Gastroesophageal sphincter (tissue), 4 donors: ENCODE data around the gene C2orf74. TPM values are rescaled to one million over a fixed set of nuclear protein-coding genes. Genes with fewer than 3 reads are reported as not detected.
"Not testable (repeated sequence)": the region's sequence is repeated elsewhere in the genome, so short reads cannot be mapped to it uniquely, and the experiment has no call there.

Experiments
- ATAC-seq: fragments of 150-250 bp; one replicate; pipeline ENCODE4 v1.9.1; 2016; ENCODE audit warnings: mild to moderate bottlenecking, moderate library complexity
- H3K27ac ChIP-seq, 4 donors: fragments of 200-600 bp; sonication (generic) in 3 of 4; 1 replicate in 3 of 4; 2 replicates in 1 of 4; pipeline ENCODE4 v1.5.1; 2016 to 2019
- H3K27me3 ChIP-seq: fragments of 200-600 bp; sonication (generic); one replicate; pipeline ENCODE4 v1.5.1; 2019
- H3K36me3 ChIP-seq, 2 donors: fragments of 200-600 bp; sonication (generic); one replicate each; pipeline ENCODE4 v1.5.1; 2019; ENCODE audit warnings: control low read depth in 1 of 2
- H3K4me1 ChIP-seq, 3 donors: fragments of 200-600 bp; sonication (generic); 1 replicate in 2 of 3; 2 replicates in 1 of 3; pipeline ENCODE4 v1.5.1; 2016 to 2019; ENCODE audit warnings: control low read depth in 2 of 3
- H3K4me3 ChIP-seq, 2 donors: fragments of 200-600 bp; sonication (generic); one replicate each; pipeline ENCODE4 v1.5.1; 2019; ENCODE audit warnings: mild to moderate bottlenecking in 1 of 2, moderate library complexity in 1 of 2
- H3K9me3 ChIP-seq, 3 donors: fragments of 200-600 bp; sonication (generic); one replicate each; pipeline ENCODE4 v1.5.1; 2017 to 2019; ENCODE audit warnings: control low read depth in 2 of 3
- CTCF ChIP-seq, 4 experiments: fragments of 200-600 bp in 2 of 4; fragments of 450-650 bp in 2 of 4; sonication (generic) in 1 of 4; IDR thresholded peaks; one replicate each; pipeline ENCODE4 v1.5.1; 2017 to 2019; ENCODE audit warnings: antibody characterized with exemption in 4 of 4, mild to moderate bottlenecking in 2 of 4, moderate library complexity in 2 of 4
- EP300 ChIP-seq: sonication (generic); formaldehyde crosslinking; IDR thresholded peaks from one replicate; pipeline ENCODE4 v1.6.1; 2017; ENCODE audit warnings: antibody characterized with exemption, mild to moderate bottlenecking
- POLR2A ChIP-seq, 2 donors: fragments of 450-650 bp; IDR thresholded peaks; one replicate each; pipeline ENCODE4 v1.6.1; 2017; ENCODE audit warnings: antibody characterized with exemption in 2 of 2, mild to moderate bottlenecking in 2 of 2, moderate library complexity in 1 of 2
- POLR2AphosphoS5 ChIP-seq: sonication (generic); formaldehyde crosslinking; IDR thresholded peaks from one replicate; pipeline ENCODE4 v1.6.1; 2017; ENCODE audit warnings: antibody characterized with exemption
- WGBS, 2 donors: methylation state at CpG; one replicate each; pipeline ENCODE4 v1.1.5; 2018; ENCODE audit warnings: low coverage in 1 of 2; 5-methylcytosine and 5-hydroxymethylcytosine counted together
- total RNA-seq, 4 donors: library from RNA; depleted of rRNA; stranded (reverse); fragments of >200 nt; gene quantifications; one replicate each; pipeline ENCODE4 v1.1.0, GENCODE V29; 2016

Gene C2orf74
- total RNA-seq, 4 donors from 2014 or later: 24.0 to 41.6 (median 30.9) TPM

- ATAC-seq: no peak
- Histone ChIP-seq H3K9me3 (no peaks in the 10 kb centered on the region), H3K4me1 (peaks cover 0 to 9% (median 0%) of the 10 kb centered on the region in 3 donors), H3K27ac (no peak overlapping the region), H3K27me3 (no peaks in the 10 kb centered on the region), H3K36me3 (no peaks in the 10 kb centered on the region), H3K4me3 (no peak overlapping the region)
- 100% methylated on average over 1 of the region's 1 CpG for WGBS, 2 donors
- TF ChIP-seq POLR2A (IDR thresholded peaks at IDR 0.05) (no peak), EP300 (no peak), POLR2AphosphoS5 (no peak), CTCF (IDR thresholded peaks at IDR 0.05) (no peak)
These were observed 20.8 kb upstream of the C2orf74 start for GRCh38 chr2:61141151-61141550.

DNA sequence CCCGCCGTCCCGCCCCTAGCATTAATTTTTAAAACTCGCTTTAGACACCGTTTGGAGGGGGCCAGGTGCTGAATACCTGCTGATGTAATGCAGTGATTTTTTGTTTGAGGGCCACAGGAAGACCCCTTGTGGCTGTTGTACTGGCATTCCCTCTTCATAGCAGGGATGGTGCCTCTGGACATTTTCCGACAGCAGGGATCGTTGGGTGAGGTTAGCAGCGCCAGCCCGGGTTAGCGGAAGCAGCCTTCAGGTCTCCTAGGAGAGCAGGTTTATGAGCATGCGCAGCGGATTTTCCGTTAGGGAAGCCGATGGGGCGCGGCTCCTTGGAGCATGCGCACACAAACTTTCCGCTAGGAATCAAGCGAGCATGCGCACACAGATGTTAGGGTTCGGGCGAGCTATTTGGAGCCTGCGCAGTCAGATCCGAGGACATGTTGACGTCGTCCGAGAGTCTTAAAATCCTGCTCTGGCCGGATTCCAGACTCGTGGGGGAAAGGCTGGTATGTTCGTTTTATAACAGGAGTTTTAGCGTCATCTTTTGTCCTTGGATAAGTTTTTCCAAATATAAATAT is 17.2 kb upstream of the C2orf74 start:
- no peaks in the 10 kb centered on the region for H3K9me3 ChIP-seq
- ATAC-seq: peak; percentile 100
- H3K36me3 ChIP-seq: peaks cover 0 to 18% of the 10 kb centered on the region in 2 donors
- no peaks in the 10 kb centered on the region for H3K27me3 ChIP-seq
- TF ChIP-seq EP300: no peak
- TF ChIP-seq CTCF (IDR thresholded peaks at IDR 0.05): peak in 1 of 4 experiments; percentile 6
- peak in 1 of 2 donors; percentile 40 for TF ChIP-seq POLR2A (IDR thresholded peaks at IDR 0.05)
- TF ChIP-seq POLR2AphosphoS5: peak; percentile 63
- peaks cover 0 to 10% (median 0%) of the 10 kb centered on the region in 3 donors for H3K4me1 ChIP-seq
- H3K27ac ChIP-seq: peak overlapping the region; percentile 74 to 84 (median 79)
- WGBS, 2 donors: 0 to 6% methylated on average over 3 to 16 of the region's 31 CpGs
- H3K4me3 ChIP-seq: peak overlapping the region; percentile 59 to 83

- WGBS, 2 donors: 95 to 100% methylated on average over 2 of the region's 2 CpGs
- no peaks in the 10 kb centered on the region for H3K9me3 ChIP-seq
- H3K4me3 ChIP-seq: peak overlapping the region in 1 of 2 donors; percentile 59
- peak overlapping the region in 3 of 4 donors; percentile 3 to 84 (median 80) for H3K27ac ChIP-seq
- peaks cover 0 to 10% (median 0%) of the 10 kb centered on the region in 3 donors for H3K4me1 ChIP-seq
- H3K36me3 ChIP-seq: peaks cover 0 to 30% of the 10 kb centered on the region in 2 donors
- ATAC-seq: no peak
- H3K27me3 ChIP-seq: no peaks in the 10 kb centered on the region
- no peak for TF ChIP-seq POLR2AphosphoS5
- TF ChIP-seq EP300: no peak
- TF ChIP-seq CTCF (IDR thresholded peaks at IDR 0.05): no peak
- no peak for TF ChIP-seq POLR2A (IDR thresholded peaks at IDR 0.05)
These were observed 16.0 kb upstream of the C2orf74 start for GRCh38 chr2:61145990-61146389.

GRCh38 chr2:61148091-61148490 is 13.9 kb upstream of the C2orf74 start:
- H3K27ac ChIP-seq, H3K4me1 ChIP-seq, ATAC-seq, H3K4me3 ChIP-seq, H3K9me3 ChIP-seq, H3K27me3 ChIP-seq: not testable (repeated sequence)
- H3K36me3 ChIP-seq: peaks cover 0 to 41% of the 10 kb centered on the region in 2 donors
- WGBS, 2 donors: 87 to 90% methylated on average over 2 to 5 of the region's 5 CpGs

- Histone ChIP-seq H3K4me1 (peaks cover 0 to 10% (median 0%) of the 10 kb centered on the region in 3 donors), H3K4me3 (no peak overlapping the region), H3K27ac (no peak overlapping the region), H3K9me3 (no peaks in the 10 kb centered on the region), H3K36me3 (peaks cover 0 to 41% of the 10 kb centered on the region in 2 donors), H3K27me3 (no peaks in the 10 kb centered on the region)
- no peak for ATAC-seq
- TF ChIP-seq POLR2A (IDR thresholded peaks at IDR 0.05) (no peak), EP300 (no peak), CTCF (IDR thresholded peaks at IDR 0.05) (no peak), POLR2AphosphoS5 (no peak)
- 78 to 93% methylated on average over 3 to 4 of the region's 6 CpGs for WGBS, 2 donors
These were observed 12.9 kb upstream of the C2orf74 start for GRCh38 chr2:61149074-61149473.
